GM19025 (cell line): ENCODE results near the gene CD6.

Experiments
- ATAC-seq: cut with Tn5 transposase; IDR thresholded peaks from one replicate; pipeline ENCODE4 v1.9.1; 2021; ENCODE audit warnings: mild to moderate bottlenecking, low read depth, moderate library complexity; ENCODE audit not compliant: unreplicated experiment

CD6 gene, protein sequence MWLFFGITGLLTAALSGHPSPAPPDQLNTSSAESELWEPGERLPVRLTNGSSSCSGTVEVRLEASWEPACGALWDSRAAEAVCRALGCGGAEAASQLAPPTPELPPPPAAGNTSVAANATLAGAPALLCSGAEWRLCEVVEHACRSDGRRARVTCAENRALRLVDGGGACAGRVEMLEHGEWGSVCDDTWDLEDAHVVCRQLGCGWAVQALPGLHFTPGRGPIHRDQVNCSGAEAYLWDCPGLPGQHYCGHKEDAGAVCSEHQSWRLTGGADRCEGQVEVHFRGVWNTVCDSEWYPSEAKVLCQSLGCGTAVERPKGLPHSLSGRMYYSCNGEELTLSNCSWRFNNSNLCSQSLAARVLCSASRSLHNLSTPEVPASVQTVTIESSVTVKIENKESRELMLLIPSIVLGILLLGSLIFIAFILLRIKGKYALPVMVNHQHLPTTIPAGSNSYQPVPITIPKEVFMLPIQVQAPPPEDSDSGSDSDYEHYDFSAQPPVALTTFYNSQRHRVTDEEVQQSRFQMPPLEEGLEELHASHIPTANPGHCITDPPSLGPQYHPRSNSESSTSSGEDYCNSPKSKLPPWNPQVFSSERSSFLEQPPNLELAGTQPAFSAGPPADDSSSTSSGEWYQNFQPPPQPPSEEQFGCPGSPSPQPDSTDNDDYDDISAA

DNA sequence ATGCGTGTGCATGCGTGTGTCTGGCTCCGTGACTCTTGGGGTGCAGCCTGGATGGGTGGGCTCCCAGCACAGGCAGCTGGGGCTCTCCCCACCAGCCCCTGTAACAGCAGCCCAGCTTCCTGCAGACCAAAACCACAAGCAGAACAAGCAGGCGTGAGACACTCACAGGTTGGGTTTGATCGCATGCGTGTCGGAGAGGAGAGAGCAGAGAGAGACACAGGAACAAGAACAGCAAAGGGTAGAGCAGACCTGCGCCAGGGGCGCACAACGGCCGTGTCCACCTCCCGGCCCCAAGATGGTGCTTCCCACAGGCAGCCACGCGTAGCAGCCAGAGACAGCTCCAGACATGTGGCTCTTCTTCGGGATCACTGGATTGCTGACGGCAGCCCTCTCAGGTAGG, at the start of gene CD6:
Gene CD6, plus strand, starts transcription at position 161 of the 400 bp plus-strand sequence. Its CDS starts 186 bp downstream, at position 347.
- no peak for ATAC-seq

DNA sequence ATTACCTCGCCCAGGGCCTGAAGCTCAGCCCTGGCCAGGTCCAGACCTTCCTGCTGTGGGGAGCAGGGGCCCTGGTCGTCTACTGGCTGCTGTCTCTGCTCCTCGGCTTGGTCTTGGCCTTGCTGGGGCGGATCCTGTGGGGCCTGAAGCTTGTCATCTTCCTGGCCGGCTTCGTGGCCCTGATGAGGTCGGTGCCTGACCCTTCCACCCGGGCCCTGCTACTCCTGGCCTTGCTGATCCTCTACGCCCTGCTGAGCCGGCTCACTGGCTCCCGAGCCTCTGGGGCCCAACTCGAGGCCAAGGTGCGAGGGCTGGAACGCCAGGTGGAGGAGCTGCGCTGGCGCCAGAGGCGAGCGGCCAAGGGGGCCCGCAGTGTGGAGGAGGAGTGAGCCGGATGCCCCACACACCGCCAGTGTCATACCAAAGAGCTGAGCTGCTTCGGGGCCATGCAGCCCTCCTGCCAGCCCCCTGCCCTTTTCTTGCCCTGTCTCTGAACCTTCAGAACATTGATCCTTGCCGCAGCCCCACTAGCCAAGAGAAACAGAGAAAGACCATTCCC, 49.6 kb upstream of the CD6 start:
- no peak for ATAC-seq

DNA sequence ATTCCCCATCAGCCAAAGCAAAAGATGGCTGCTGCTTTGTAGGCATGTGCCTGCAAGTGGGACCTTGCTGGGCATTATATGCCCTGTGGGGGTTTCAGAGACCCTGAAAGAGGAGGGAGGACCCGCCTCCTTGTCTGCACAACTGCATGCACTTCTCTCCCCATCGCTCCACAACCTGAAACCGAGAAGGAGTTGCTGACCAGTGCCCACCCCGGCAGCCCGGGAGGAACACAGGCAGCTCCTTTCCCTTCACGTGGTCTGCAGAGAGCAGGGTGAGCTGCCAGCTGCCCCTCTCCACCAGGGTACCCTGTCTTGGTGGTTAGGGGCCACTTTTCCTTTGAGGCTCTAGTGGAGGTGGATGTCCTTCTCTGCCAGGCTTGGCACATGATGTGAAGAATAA, 48.6 kb upstream of the CD6 start:
- ATAC-seq = no peak

DNA sequence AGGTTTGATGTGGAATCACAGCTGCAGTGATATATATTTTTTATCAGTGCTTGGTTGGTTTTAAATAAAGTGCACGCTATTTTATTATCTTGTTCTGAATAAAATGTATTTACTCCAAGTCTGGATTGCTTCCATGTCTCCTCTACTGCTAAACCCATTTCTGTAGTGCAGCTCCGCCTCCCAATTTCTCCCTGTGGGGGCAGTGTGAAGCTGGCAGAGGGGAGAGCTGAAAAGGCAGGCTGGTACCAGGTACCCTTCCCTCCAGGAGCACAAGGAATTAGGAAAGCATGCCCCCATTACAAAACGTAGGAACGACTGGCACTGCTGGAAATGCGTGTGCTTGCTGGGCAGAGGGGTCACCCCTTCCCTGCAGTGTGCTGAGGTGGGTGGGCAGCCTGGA, 48.2 kb upstream of the CD6 start:
- ATAC-seq = no peak

DNA sequence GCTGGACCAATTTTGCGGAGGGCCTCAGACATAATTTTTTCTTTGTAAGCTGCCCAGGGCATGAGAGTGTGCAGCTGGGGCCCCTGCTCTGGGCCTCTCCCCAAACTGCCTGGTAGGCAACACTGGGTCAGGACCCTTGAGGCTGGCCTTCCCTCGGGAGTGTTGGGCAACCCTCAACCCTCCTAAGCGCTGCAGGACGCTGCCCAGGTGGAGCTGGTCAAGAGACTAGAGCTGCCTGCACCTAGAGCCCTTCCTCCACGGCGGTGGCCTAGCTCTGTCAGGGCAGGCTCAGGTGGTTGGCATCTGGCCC, 47.7 kb upstream of the CD6 start:
- no peak for ATAC-seq

DNA sequence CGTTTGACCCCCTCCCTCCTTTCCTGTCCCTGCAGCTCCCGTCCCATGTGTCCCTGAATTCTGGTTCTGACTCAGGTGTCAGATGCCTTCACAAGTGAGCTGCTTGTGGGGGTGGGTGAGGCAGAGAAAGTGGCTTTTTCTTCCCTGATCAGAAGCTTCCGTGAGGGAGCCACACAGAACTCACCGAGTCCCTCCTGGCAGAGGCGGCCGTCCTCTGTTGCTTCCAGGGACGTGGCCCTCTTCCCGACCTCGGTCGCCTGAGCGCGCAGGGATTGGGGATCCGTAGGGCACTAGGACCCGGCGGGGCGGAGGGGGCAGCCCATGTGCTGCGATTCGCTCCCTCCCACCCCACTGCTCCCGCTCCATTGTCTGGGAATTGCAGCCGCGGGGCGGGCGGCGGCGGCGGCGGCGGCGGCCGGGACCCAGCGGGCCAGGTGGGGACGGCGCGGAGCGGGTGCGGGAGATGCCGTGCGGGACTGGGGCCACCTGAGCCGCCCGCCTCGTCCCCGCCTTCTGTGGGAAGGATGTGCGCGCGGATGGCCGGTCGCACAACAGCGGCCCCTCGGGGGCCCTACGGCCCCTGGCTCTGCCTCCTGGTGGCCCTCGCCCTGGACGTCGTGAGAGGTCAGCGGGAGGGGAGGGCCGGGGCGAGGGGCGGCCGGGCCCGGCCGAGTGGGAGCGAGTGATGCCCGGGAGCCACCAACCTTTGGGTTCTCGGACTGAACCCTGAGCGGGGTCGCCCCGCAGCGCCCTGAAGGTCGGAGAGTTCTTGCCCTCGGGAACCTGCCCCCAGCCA, 47.2 kb upstream of the CD6 start, which contains the start of gene TMEM132A:
Gene TMEM132A, plus strand, starts transcription at position 351 of the 796 bp plus-strand sequence. Its CDS starts 174 bp downstream, at position 525.
- ATAC-seq = no peak

DNA sequence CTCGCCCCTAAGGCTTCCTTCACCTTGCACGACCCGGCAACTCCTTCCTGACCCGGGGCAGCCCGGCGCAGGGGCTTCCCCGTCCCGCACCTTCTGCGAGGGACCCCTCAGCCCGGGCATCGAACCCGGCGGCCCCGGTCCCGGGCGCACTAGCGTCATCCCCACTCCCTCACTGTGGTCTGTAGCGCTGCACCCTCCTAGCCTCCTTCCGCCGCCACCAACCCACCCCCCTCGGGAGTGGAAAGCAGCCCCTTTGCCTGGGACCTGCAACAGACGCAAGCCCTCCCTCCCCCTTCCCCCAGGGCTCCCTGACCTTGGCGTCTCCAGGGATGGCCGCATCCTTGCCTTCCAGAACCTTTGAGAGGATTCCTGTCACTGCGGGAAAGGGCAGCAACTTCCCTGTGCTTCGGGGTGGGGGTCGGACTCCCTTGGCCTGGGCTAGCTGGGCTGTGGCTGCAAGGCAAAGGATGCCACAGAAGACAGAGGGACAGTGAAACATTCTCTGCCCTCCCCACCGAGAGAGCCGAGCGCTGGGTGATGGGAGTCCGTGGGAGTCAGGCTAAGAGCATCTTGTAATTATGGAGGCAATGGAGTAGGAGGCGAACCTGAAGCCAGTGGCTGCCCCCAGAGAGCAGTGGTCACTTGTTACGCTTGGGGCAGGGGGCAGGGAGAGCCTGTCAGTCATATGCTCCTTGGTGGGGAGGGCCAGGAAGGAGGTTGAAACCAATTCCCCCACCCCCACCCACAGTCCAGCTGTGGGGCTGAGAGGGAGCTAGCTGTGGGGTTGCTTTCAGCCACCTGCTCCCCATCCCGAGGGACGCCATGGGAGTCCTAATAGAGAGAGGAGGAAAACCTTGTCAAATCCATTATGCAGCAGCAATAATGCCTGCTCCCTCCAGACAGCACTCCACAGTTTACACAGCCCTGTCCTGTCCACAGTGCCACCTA, 46.3 kb upstream of the CD6 start:
- no peak for ATAC-seq

DNA sequence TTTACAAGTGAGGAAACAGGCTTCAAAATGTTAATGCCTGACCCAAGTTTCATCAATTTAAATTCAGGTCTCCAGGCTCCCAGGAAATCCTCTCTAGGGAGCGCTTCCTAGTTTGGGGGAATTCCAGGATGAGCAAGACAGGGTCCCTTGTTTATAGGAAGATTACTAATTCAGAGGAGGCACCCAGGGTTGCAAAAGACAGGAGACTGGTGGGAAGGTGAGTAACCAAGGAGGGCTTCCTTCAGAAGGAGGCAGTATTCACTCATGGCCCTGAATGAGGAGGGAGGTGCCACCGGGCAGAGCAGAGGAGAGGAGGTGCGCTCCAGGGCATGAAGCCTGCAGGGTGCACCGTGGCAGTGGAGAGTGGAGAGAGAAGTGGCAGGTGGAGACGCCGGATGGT, 45.6 kb upstream of the CD6 start:
- ATAC-seq = no peak

DNA sequence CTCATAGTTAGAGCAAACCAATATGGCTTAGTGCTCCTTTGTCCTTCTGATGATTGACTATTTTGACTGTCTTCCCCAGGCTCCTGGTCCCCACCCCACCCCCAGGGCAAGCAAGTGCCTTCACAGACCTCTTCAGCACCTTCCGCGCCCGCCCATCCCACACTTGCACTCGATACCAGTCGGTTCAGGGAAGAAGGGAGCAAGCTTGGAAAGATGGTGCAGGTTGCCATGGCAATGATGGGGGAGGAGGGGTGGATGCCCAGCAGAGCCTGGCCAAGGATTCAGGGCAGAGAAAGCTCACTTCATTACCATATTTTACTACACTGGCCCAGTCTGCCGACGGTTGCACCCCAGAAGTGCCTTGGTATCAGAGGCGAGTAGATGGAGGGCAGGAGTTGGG, 45.0 kb upstream of the CD6 start:
- ATAC-seq = no peak

DNA sequence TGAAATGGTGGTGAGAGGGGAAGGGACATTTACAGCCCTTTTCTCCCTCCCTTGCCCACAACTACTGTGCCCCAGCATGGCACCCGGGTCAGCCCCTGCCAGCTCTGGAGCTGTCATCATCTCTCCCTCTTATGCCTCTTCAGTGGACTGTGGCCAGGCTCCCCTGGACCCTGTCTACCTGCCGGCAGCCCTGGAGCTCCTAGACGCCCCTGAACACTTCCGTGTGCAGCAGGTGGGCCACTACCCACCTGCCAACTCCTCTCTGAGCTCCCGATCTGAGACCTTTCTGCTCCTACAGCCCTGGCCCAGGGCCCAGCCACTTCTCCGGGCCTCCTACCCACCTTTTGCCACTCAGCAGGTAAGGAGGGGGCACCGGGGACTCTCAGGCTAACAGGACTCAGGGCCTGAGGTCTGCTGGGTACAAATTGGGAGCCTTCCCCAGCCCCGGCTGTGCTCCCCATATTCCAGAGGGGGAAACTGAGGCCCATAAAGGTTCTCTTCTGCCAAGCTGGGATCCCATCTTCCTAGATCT, 44.4 kb upstream of the CD6 start:
- no peak for ATAC-seq

DNA sequence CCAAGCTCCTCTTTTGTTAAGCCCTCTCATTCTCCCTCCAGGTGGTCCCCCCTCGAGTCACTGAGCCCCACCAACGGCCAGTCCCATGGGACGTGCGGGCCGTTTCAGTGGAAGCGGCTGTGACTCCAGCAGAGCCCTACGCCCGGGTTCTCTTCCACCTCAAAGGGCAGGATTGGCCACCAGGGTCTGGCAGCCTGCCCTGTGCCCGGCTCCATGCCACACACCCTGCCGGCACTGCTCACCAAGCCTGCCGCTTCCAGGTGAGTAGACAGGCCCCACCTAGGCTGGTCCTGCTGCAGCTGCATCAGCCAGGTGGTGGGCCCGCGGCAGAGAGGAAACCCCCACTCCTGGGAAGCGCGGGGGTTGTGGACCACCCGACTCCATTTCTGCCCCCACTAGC, 43.9 kb upstream of the CD6 start:
- ATAC-seq = no peak

DNA sequence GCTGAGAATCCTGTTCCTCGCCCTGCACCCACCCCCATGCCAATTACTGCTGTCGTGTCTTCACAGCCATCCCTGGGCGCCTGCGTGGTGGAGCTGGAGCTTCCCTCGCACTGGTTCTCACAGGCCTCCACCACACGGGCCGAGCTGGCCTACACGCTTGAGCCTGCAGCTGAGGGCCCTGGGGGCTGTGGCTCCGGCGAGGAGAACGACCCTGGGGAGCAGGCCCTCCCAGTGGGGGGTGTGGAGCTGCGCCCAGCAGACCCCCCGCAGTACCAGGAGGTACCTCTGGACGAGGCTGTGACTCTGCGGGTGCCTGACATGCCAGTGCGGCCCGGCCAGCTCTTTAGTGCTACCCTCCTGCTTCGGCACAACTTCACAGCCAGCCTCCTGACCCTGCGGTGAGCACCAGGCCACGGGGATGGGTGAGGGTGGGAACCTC, 42.9 kb upstream of the CD6 start:
- ATAC-seq = no peak

DNA sequence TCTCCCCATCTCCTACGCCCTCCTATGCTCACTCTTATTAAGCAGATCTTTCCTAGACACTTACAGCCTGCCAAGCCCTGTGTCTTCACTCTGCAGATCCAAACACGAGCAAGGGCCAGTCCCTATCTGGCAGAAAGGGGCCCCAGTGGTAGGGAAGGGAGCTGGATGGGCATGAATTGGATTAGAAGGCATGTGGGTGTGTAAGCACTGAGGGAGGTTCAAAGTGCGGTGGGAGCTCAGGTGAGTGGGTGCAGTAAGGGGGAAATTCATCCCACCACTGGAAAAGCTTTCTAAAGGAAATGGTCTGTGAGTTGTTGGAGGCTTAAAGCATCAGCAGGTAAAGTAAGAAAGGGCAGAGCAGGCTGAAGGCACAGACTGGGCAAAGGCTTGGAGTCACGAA, 41.7 kb upstream of the CD6 start:
- no peak for ATAC-seq

DNA sequence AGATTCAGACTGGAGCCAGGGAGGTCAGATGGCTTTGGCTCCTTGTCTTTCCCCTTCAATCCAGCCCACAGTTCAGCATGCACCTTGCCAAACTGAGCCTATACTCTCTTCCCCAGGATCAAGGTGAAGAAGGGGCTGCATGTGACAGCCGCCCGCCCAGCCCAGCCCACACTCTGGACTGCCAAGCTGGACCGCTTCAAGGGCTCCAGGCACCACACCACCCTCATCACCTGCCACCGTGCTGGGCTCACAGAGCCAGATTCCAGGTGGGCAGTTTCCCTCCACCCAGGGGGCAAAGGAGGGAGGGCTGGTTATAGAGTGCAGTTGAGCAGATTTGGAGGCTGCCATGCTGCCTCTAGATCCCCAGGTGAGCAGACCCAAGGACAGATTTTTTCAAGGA, 41.1 kb upstream of the CD6 start:
- ATAC-seq = no peak

DNA sequence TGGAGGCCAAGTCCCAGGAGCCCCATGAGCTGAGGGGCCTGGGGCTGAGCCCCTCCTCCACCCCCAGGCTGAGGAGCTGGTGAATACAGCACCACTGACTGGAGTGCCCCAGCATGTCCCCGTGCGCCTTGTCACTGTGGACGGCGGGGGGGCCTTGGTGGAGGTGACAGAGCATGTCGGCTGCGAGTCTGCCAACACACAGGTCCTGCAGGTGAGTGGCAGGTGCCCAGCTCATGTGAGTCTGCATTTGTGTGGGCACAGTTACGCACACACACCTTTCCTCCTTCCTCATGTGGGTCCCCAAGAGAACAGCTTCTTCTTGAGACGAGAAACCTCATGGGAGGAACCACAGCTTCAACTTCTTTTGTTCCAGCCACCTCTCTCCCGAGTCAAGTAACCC, 39.6 kb upstream of the CD6 start:
- ATAC-seq = no peak

DNA sequence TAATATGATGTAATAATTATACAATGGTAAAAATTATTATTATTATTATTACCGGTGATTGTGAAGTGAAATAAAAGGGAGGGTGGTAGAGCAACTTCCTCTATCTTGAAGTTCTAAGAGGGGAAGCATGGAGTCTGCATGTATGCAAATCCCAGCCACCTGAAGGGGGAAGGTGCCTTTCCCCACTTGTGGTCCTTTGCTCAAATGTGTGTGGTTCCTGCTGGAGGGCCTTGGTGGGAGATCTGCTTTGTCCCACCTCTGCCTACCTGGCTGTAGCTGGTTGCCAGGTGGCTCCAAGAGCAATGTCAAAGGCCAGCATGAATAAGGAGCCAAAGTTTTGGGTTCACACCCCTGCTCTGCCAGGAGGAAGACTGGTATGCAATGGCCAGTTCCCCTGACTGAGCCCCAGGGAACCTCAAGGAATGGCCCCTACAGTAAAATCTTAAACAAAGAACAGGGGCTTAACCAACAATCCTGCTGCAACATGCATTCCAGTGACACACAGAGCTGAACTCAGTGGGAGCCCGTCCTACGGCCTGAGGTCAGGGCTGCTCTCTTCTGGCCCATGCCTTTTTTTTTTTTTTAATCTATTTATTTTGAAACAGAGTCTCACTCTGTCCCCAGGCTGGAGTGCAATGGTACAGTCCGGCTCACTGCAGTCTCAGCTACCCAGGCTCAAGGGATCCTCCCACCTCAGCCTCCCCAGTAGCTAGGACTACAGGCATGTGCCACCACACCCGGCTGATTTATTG, 38.7 kb upstream of the CD6 start:
- no peak for ATAC-seq

DNA sequence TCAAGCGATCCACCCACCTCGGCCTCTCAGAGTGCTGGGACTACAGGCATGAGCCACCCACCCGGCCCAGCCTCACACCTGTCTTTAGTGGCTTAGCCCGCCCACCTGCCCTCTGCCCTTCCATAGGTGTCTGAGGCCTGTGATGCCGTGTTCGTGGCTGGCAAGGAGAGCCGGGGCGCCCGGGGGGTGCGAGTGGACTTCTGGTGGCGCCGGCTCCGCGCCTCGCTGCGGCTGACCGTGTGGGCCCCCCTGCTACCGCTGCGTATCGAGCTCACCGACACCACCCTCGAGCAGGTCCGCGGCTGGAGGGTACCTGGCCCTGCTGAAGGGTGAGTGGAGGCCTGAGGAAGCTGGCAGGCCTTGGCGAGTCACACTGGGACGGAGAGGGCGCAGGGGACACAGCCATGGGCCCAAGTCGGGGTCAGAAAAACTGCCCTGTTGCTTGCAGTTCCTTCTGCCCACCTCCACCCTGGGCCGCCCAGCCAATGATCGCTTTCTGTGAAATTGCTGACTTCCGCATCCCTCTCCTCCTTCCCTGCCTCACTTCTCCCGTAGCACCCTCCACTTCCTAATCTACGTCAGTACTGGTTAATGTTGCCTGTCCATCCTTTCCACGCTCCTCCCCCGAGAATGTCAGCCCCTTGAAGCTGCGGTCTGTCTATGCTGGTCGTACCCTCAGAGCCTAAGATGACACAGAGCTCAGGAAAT, 37.9 kb upstream of the CD6 start:
- no peak for ATAC-seq

DNA sequence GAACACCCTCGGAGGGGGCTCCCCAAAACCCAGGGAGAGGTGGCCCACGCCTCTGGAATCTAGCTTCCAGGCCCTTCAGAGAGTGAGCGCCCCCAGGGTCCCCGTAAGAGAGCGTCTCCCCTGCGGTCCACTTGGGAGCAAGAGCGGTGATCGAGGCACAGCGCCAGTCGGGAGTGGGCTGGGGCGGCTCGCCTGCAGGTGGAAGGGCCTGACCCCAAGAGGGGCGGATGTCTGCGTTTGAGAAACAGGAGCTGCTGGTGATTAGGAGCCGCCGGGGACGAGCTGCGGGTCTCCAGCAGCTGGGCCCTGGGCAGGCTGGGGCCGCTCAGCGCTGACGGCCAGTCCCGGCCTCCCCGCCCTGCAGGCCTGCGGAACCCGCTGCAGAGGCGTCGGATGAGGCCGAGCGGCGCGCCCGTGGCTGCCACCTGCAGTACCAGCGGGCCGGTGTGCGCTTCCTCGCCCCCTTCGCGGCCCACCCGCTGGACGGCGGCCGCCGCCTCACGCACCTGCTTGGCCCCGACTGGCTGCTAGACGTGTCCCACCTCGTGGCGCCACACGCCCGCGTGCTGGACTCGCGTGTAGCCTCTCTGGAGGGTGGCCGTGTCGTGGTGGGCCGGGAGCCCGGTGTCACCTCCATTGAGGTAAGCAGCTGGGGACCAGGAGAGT, 37.2 kb upstream of the CD6 start:
- no peak for ATAC-seq
